Activated CD4-positive, alpha-beta memory T cell treated with anti-CD3 and anti-CD28 coated beads for 36 hours (primary cell): ENCODE results near the gene HELZ. TPM values are rescaled to one million over a fixed set of nuclear protein-coding genes. Genes with fewer than 3 reads are reported as not detected.
"Not testable (repeated sequence)": the region's sequence is repeated elsewhere in the genome, so short reads cannot be mapped to it uniquely, and the experiment has no call there.

ENCODE experiments used
- CTCF ChIA-PET: fragments of 350-600 bp; sonication (Branson Sonifier 250); formaldehyde crosslinking; loops from one replicate; lab custom pipeline; 2021; ENCODE audit warnings: antibody characterized with exemption, inconsistent platforms; lab: Charles Lee
- POLR2A ChIA-PET: fragments of 350-600 bp; sonication (Branson Sonifier 250); formaldehyde crosslinking; loops from one replicate; lab custom pipeline; 2021; ENCODE audit warnings: antibody characterized with exemption; lab: Charles Lee
- DNase-seq: peaks from one replicate; pipeline ENCODE4 v3.0.0-alpha.2; 2020
- H3K27ac Mint-ChIP-seq: one replicate; pipeline ENCODE4 v1.8.0; 2021; ENCODE audit warnings: mixed read lengths
- H3K27me3 Mint-ChIP-seq: one replicate; pipeline ENCODE4 v1.8.0; 2021; ENCODE audit warnings: mixed read lengths
- H3K36me3 Mint-ChIP-seq: one replicate; pipeline ENCODE4 v1.8.0; 2021; ENCODE audit warnings: mixed read lengths
- H3K4me1 Mint-ChIP-seq: one replicate; pipeline ENCODE4 v1.8.0; 2021; ENCODE audit warnings: low read depth, mixed read lengths
- H3K4me3 Mint-ChIP-seq: one replicate; pipeline ENCODE4 v1.8.0; 2021; ENCODE audit warnings: mild to moderate bottlenecking, mixed read lengths
- H3K9me3 Mint-ChIP-seq: one replicate; pipeline ENCODE4 v1.8.0; 2021; ENCODE audit warnings: mixed read lengths
- intact Hi-C: fragments of 100-400 bp; cut with micrococcal nuclease; formaldehyde crosslinking; loops from one replicate; pipeline ENCODE4 v1.15.1; 2023
- total RNA-seq, 2 experiments: library from RNA; stranded (reverse); gene quantifications; one replicate each; pipeline ENCODE4 v1.2.3, GENCODE V29; 2021

Gene HELZ
- total RNA-seq, 2 experiments from 2014 or later = 52.0 to 53.1 TPM

DNA sequence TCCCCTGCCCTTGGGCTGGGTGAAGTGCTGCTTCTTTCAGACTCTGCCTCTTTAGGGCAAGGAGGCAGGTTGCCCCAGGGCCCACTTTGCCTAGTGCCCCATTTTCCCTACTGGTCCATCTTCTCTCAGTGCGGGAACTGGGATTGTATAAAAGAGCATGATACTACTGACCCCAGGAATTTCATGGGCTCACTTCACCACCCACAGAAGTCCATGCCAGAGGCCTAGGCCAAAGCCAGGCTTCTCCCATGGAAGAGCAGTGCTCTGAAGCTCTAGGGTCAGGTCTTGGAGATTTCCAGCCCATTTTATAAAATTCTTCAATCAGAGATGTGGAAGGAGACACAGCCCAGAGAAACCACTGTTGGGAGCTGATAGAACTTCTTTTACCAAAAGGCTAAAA, 194.9 kb downstream of the HELZ start:
- ChIA-PET CTCF (no interaction called here), POLR2A (no interaction called here)
- DNase-seq = no peak
- H3K27me3 Mint-ChIP-seq = no peaks in the 10 kb centered on the region
- no peaks in the 10 kb centered on the region for H3K4me1 Mint-ChIP-seq
- H3K9me3 Mint-ChIP-seq = peaks cover 29% of the 10 kb centered on the region
- intact Hi-C loops = no loop called here
- no peak overlapping the region for H3K4me3 Mint-ChIP-seq
- no peak overlapping the region for H3K27ac Mint-ChIP-seq
- peaks cover 2% of the 10 kb centered on the region for H3K36me3 Mint-ChIP-seq

DNA sequence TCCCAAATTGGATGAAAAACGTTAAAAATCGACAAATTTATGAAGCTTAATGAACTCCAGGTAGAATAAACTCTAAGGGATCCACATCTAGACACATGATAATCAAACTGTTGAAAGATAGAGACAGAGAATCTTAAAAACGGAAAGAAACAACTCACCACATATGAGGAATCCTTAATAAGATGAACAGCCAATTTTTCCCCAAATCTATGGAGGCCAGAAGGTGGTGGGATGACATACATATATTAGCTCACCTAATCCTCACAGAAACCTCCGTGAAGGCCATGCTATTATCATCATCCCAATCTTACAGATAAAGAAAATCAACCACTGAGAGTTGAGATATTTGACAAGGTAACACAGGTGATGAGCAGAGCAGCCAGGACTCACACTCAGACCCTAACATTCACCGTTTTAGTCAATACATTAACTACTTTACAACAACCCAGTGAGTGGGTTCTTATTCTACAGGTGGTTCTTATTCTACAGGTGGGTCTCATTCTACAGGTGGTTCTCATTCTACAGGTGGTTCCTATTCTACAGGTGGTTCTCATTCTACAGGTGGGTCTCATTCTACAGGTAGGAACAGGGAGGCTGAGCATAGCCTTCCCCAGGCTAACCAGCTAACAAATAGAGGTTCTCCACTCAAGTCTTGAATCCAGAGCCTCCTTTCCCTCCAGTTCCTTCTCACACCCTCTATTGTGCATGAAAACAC, 195.8 kb downstream of the HELZ start:
- H3K9me3 Mint-ChIP-seq = peaks cover 29% of the 10 kb centered on the region
- H3K36me3 Mint-ChIP-seq = peaks cover 2% of the 10 kb centered on the region
- intact Hi-C loops = no loop called here
- H3K4me1 Mint-ChIP-seq = no peaks in the 10 kb centered on the region
- POLR2A ChIA-PET = no interaction called here
- H3K27me3 Mint-ChIP-seq = no peaks in the 10 kb centered on the region
- CTCF ChIA-PET = no interaction called here
- no peak for DNase-seq
- no peak overlapping the region for H3K4me3 Mint-ChIP-seq
- H3K27ac Mint-ChIP-seq = no peak overlapping the region

DNA sequence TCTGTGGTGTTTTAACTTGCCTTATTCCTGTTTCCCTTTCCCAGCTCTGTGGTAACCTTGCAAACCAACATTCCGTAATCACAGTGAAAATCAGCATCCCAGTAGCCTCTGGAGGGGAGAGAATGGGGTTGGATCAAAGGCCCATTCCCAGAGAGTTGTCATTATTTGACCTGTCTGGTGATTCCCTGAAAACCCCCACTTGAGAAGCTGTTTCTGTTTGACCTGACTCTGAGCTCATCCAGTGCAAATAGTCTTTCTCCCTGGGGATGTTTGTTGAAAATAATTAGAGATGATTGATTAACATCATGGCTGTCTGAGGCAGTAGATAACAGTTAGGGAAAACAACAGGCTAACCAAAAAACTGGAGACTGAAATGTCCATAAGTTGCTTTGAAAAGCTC, 197.6 kb downstream of the HELZ start:
- Mint-ChIP-seq H3K36me3 (peaks cover 2% of the 10 kb centered on the region), H3K4me1 (no peaks in the 10 kb centered on the region), H3K9me3 (peaks cover 29% of the 10 kb centered on the region), H3K4me3 (no peak overlapping the region), H3K27ac (no peak overlapping the region), H3K27me3 (no peaks in the 10 kb centered on the region)
- POLR2A ChIA-PET = no interaction called here
- intact Hi-C loops = no loop called here
- no peak for DNase-seq
- CTCF ChIA-PET = no interaction called here

DNA sequence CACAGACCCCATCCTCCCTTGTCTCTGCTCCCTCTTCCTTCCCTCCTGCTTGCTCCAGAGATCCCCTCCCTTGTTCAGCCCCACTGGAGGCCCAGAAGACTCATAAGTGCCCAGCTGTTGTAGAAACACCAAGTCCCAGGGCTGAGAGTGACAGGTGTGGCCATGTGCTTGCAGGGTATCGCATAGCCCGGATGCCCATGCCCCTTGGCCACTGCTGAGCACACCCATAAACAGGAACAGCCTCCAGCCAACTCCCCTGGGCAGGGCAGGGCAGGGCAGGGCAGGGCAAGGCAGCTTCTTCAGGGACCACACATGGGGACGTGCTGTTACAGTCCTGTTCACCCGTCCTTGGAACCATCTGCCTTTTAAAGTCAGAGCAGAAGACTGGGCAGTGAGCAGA, 198.6 kb downstream of the HELZ start:
- intact Hi-C loops = no loop called here
- DNase-seq = no peak
- H3K9me3 Mint-ChIP-seq = peaks cover 29% of the 10 kb centered on the region
- ChIA-PET CTCF (interaction anchor here (0.6 kb wide), 1 partner anchor 175 kb away, joined by 3 read pairs; no protein-coding TSS in a partner anchor), POLR2A (no interaction called here)
- no peak overlapping the region for H3K27ac Mint-ChIP-seq
- H3K4me1 Mint-ChIP-seq = no peaks in the 10 kb centered on the region
- H3K4me3 Mint-ChIP-seq = no peak overlapping the region
- H3K27me3 Mint-ChIP-seq = no peaks in the 10 kb centered on the region
- peaks cover 2% of the 10 kb centered on the region for H3K36me3 Mint-ChIP-seq

DNA sequence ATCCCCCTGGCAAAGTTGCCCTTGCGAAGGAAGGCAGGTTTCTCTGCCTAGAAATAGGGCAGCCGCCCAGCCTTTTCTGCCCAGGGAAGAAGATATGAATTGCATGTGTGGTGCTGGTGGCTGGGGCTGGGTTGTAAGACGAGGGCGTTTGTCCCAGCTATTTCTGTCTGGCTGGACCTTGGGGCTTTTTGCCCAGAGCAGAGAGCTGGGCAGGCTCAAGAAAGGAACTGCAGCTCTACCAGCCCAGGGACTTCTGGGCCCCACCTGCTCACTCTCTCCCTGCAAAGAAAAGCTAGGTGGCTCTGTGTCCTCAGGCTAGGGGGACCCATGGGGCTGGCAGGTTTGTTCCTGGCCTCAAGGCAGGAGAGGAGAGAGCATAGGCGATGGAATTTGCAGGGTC, 200.1 kb downstream of the HELZ start:
- Mint-ChIP-seq H3K27me3 (no peaks in the 10 kb centered on the region), H3K4me1 (no peaks in the 10 kb centered on the region), H3K36me3 (peaks cover 2% of the 10 kb centered on the region), H3K4me3 (no peak overlapping the region), H3K27ac (no peak overlapping the region), H3K9me3 (peaks cover 27% of the 10 kb centered on the region)
- intact Hi-C loops = no loop called here
- POLR2A ChIA-PET = no interaction called here
- no peak for DNase-seq
- CTCF ChIA-PET = no interaction called here

DNA sequence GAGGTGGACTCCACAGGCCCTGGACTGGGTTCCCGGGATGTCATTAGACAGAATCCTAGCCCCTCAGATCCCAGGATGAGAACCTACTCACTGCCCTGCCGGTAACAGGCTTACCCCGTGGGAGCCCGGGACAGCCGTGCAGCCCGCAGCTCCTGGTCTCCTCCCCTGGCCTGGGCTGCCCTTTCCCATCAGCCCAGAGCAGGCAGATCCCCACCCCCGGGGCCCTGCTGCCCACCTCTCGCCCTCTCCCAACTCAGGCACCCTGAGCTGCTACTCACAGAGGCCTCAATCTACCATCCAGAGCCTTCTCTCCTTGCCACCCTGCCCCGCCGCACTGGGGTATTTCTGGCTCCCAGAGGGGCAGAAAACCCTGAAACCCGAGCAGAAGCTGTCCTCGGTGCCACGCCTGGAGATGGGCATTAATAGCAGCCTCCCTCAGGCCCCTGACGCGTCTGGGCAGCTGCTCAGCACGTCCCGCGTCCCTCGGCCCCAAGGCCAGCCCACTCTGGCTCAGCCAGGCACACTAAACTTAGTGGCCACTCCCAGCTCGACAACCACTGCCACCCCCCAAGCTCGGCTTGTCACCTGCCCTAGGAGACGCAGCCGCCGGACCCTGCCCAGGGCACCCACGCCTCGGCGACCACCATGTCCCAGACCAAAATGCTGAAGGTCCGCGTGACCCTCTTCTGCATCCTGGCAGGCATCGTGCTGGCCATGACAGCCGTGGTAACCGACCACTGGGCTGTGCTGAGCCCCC, 200.8 kb downstream of the HELZ start, which contains the start of gene CACNG1:
TSS of gene CACNG1 (plus strand) at position 539 of the 757 bp plus-strand sequence. CDS start at position 646, 107 bp downstream.
- ChIA-PET POLR2A (no interaction called here), CTCF (no interaction called here)
- DNase-seq = no peak
- peaks cover 19% of the 10 kb centered on the region for H3K9me3 Mint-ChIP-seq
- no peak within 1 kb of the TSS for H3K4me3 Mint-ChIP-seq
- H3K4me1 Mint-ChIP-seq = no peaks in the 10 kb centered on the region
- intact Hi-C loops = no loop called here
- no peak within 1 kb of the TSS for H3K27ac Mint-ChIP-seq
- no peaks in the 10 kb centered on the region for H3K27me3 Mint-ChIP-seq
- H3K36me3 Mint-ChIP-seq = peaks cover 2% of the 10 kb centered on the region

DNA sequence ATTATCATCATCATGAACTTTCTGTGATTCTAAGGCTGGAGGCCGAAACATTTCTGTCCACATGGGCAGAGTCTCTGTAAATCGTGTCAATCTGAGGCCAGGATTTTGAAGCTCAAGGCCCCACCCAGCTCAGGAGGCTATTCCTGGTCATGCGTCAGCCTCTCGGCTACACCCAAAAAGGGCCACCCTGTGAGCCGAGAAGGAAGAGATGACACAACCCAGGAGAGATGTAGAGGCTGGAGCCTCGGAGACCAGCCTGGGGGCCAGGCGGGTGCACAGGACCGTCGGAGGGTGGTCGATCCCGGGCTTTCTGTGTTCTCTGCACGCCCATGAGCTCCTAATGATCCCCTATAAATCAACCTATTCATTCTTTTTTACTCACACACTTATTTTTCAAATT, 201.7 kb downstream of the HELZ start:
- intact Hi-C loops = no loop called here
- ChIA-PET POLR2A (no interaction called here), CTCF (no interaction called here)
- no peaks in the 10 kb centered on the region for H3K4me1 Mint-ChIP-seq
- no peaks in the 10 kb centered on the region for H3K27me3 Mint-ChIP-seq
- DNase-seq = no peak
- peaks cover 10% of the 10 kb centered on the region for H3K9me3 Mint-ChIP-seq
- H3K4me3 Mint-ChIP-seq = no peak overlapping the region
- no peak overlapping the region for H3K27ac Mint-ChIP-seq
- H3K36me3 Mint-ChIP-seq = peaks cover 2% of the 10 kb centered on the region

DNA sequence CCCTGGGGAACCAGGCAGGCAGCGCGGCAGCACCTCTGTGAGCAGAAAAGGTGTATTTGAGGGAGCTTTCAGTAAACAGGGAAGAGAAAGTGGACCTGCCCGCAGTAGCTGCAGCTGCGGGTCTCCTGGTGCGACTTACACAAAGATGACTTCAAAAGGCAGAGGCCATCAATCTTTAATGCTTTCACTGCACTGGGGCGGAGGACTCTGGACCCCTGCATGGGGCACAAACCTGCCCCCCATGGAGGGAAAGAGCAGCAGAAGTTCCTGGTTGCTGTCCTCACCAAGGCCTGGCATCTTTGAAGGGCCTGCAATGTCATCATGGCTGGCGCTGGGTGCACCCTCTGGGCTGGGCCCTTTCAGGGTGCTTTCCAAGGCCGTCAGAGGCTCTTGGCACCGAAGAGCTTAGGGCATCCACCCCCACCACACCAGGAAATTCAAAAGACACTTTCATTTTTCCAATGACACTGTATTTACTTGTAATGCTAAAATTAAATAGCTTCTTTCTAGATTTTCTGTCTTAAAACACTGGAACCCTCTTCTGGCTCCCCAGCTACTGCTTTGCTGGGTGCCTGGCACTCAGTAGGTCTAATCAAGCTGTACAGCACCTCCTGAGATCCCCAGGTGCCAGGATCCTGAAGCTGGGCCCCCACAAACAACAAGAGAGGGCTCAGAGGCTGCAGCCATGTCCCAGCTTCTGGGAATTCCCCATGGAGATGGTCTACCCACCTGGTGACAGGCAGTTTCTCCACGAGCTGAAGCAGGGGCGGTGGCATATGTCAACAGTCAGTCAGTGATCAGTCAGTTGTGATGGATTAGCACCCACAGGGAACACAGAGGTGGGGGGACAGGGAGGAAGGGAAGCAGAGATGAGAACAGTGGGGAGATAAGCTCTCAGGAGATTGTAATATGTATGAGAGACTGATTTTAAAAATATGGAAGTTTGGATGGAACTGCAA, 202.8 kb downstream of the HELZ start:
- ChIA-PET POLR2A (no interaction called here), CTCF (interaction anchor here (0.6 kb wide), 1 partner anchor 273 kb away, joined by 4 read pairs; no protein-coding TSS in a partner anchor)
- intact Hi-C loops = no loop called here
- DNase-seq = no peak
- Mint-ChIP-seq H3K9me3 (peaks cover 2% of the 10 kb centered on the region), H3K4me1 (no peaks in the 10 kb centered on the region), H3K36me3 (no peaks in the 10 kb centered on the region), H3K4me3 (no peak overlapping the region), H3K27me3 (no peaks in the 10 kb centered on the region), H3K27ac (no peak overlapping the region)

DNA sequence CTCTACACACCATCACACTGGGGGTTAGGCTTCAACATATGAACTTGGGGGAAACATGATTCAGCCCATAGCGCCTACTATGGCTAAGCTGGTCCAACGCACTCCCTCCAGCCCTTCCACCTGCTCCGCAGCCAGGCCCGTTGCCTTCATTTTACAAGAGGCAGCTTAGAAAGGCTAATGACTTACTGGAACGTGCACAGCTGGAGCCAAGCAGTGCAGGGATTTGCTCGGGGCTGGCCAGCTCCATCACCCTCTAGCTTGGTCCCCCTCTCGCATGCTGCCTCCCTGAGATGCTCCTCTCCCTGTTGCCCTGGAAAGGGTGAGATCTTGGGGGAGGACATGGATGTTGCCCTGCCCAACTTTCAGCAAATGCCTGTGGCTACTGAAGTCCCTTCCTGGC, 203.5 kb downstream of the HELZ start:
- CTCF ChIA-PET = no interaction called here
- H3K27me3 Mint-ChIP-seq = no peaks in the 10 kb centered on the region
- no peak overlapping the region for H3K27ac Mint-ChIP-seq
- H3K4me3 Mint-ChIP-seq = no peak overlapping the region
- no peaks in the 10 kb centered on the region for H3K9me3 Mint-ChIP-seq
- H3K36me3 Mint-ChIP-seq = no peaks in the 10 kb centered on the region
- intact Hi-C loops = no loop called here
- H3K4me1 Mint-ChIP-seq = no peaks in the 10 kb centered on the region
- POLR2A ChIA-PET = no interaction called here
- DNase-seq = no peak

DNA sequence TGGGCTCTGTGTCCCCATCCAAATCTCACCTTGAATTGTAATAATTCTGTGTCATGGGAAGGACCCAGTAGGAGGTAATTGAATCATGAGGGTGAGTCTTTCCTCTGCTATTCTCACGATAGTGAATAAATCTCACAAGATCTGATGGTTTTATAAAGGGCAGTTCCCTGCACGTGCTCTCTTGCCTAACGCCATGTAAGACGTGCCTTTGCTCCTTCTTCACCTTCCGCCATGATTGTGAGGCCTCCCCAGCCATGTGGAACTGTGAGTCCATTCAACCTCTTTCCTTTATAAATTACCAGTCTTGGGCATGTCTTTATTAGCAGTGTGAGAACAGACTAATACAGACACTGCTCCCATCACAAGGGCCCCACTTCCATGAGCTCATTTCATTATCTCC, 203.9 kb downstream of the HELZ start:
- H3K4me3 Mint-ChIP-seq, CTCF ChIA-PET, H3K36me3 Mint-ChIP-seq, H3K27ac Mint-ChIP-seq, POLR2A ChIA-PET, DNase-seq, H3K9me3 Mint-ChIP-seq, H3K27me3 Mint-ChIP-seq, intact Hi-C loops, H3K4me1 Mint-ChIP-seq: not testable (repeated sequence)

DNA sequence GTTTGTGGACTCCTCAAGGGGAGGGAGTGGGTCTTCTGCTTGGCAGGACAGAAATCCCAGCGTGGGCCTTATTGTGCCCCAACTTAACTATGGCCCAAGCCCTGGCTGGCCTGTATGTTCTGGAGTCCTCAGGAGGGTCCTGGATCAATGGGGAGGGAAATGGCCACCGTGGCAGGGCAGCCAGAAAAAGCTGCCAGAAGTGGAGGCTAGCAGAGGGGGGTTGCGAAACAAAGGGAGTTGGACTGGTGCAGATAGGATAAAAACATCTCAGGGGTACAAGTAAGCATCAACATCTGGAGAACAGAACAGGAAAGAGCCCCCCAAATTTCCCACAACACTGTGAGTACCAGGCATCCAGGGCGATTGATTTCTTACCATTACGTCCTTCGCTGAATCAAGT, 204.3 kb downstream of the HELZ start:
- Mint-ChIP-seq H3K36me3 (no peaks in the 10 kb centered on the region), H3K4me3 (no peak overlapping the region), H3K27me3 (peaks cover 2% of the 10 kb centered on the region), H3K9me3 (no peaks in the 10 kb centered on the region), H3K4me1 (peaks cover 2% of the 10 kb centered on the region), H3K27ac (no peak overlapping the region)
- POLR2A ChIA-PET = no interaction called here
- CTCF ChIA-PET = no interaction called here
- intact Hi-C loops = no loop called here
- no peak for DNase-seq

DNA sequence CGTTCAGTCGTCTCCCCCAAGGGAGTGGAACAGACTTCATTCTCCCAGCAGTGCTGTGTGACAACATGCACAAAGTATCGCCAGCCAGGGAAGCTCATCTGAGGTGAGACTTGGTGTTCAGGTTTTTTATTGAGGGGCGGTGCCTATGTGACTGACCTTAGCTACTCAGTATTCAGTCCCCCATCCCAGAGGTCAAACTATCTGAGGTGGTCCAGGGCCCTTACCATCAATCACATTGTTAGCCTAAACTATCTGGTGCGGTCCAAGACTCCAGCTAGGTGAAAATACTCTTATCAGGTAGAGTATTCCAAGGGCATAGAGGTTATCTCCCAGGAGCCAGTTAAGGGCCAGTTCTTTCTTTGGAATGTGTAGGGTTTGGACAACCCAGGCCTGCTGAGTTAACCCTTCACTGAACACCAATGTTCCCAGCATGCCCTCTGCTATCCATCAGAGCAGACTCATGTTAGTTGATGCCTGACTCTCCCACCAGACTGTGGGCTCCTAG, 206.1 kb downstream of the HELZ start:
- intact Hi-C loops = no loop called here
- Mint-ChIP-seq H3K36me3 (no peaks in the 10 kb centered on the region), H3K4me1 (peaks cover 7% of the 10 kb centered on the region), H3K27ac (no peak overlapping the region), H3K9me3 (no peaks in the 10 kb centered on the region), H3K4me3 (no peak overlapping the region), H3K27me3 (peaks cover 2% of the 10 kb centered on the region)
- CTCF ChIA-PET = no interaction called here
- no peak for DNase-seq
- POLR2A ChIA-PET = no interaction called here
